ENCODE data around the gene PMF1. TPM values are rescaled to one million over a fixed set of nuclear protein-coding genes. Genes with fewer than 3 reads are reported as not detected.

The PMF1 gene
- total and polyA plus RNA-seq, 2 experiments from 2014 or later = 44.4 to 47.7 TPM

DNA sequence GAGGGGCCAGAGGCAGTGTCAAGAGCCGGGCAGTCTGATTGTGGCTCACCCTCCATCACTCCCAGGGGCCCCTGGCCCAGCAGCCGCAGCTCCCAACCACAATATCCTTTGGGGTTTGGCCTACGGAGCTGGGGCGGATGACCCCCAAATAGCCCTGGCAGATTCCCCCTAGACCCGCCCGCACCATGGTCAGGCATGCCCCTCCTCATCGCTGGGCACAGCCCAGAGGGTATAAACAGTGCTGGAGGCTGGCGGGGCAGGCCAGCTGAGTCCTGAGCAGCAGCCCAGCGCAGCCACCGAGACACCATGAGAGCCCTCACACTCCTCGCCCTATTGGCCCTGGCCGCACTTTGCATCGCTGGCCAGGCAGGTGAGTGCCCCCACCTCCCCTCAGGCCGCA is 29.1 kb downstream of the PMF1 start, which contains the start of gene BGLAP:
BGLAP (plus strand) TSS at position 259 of the 400 bp plus-strand sequence; CDS start at position 307, 48 bp downstream.
- no peak within 1 kb of the TSS for H3K27ac ChIP-seq
- H4K20me1 ChIP-seq (ENCODE audit: insufficient read depth) = no peaks in the 10 kb centered on the region
- in situ Hi-C loops (cut with MboI) = no loop called here
- H3K9me3 ChIP-seq (ENCODE audit: low read depth) = no peaks in the 10 kb centered on the region
- no peak within 1 kb of the TSS for H3K4me3 ChIP-seq
- WGBS, 2 experiments (ENCODE audit: low coverage in 1 of 2, low lambda C conversion rate in 2 of 2, missing lambda C conversion rate in 2 of 2) = 80 to 94% methylated on average over 12 to 13 of the region's 14 CpGs
- no peak within 1 kb of the TSS for H3K4me2 ChIP-seq (ENCODE audit: unreplicated experiment)
- H3K9me2 ChIP-seq (ENCODE audit: insufficient read depth) = no peaks in the 10 kb centered on the region
- H3F3A ChIP-seq (ENCODE audit: insufficient read depth) = no peaks in the 10 kb centered on the region
- peaks cover 7% of the 10 kb centered on the region for H3K4me1 ChIP-seq (ENCODE audit: insufficient read depth)
- TF ChIP-seq EZH2phosphoT487 (IDR thresholded peaks at IDR 0.05; ENCODE audit: insufficient read depth, low read depth) (no peak), EZH2 (IDR thresholded peaks at IDR 0.05; ENCODE audit: insufficient read depth, poor library complexity, severe bottlenecking) (no peak)
- DNase-seq = no peak
- no peaks in the 10 kb centered on the region for H3K27me3 ChIP-seq (replicated peaks; ENCODE audit: insufficient read depth)
- no peaks in the 10 kb centered on the region for H3K36me3 ChIP-seq (ENCODE audit: low read depth)
- H2AFZ ChIP-seq = no peak within 1 kb of the TSS
- H3K79me2 ChIP-seq (ENCODE audit: insufficient read depth) = no peaks in the 10 kb centered on the region
- H3K9ac ChIP-seq = peak within 1 kb of the TSS; percentile 16; the same call in 1 of the 2 replicates

GRCh38 chr1:156242738-156243137 is 29.9 kb downstream of the PMF1 start:
- no peak for DNase-seq
- Histone ChIP-seq H3K36me3 (ENCODE audit: low read depth) (no peaks in the 10 kb centered on the region), H3K9ac (no peak overlapping the region), H3K4me3 (no peak overlapping the region), H4K20me1 (ENCODE audit: insufficient read depth) (no peaks in the 10 kb centered on the region), H3K9me2 (ENCODE audit: insufficient read depth) (no peaks in the 10 kb centered on the region), H3K4me2 (ENCODE audit: unreplicated experiment) (no peak overlapping the region), H2AFZ (no peak overlapping the region), H3F3A (ENCODE audit: insufficient read depth) (no peaks in the 10 kb centered on the region; the same call in 1 of the 2 replicates), H3K27me3 (replicated peaks; ENCODE audit: insufficient read depth) (no peaks in the 10 kb centered on the region), H3K4me1 (ENCODE audit: insufficient read depth) (peaks cover 7% of the 10 kb centered on the region), H3K79me2 (ENCODE audit: insufficient read depth) (no peaks in the 10 kb centered on the region), H3K9me3 (ENCODE audit: low read depth) (no peaks in the 10 kb centered on the region), H3K27ac (no peak overlapping the region)
- in situ Hi-C loops (cut with MboI) = no loop called here
- 78 to 84% methylated on average over 8 to 10 of the region's 10 CpGs for WGBS, 2 experiments (ENCODE audit: low coverage in 1 of 2, low lambda C conversion rate in 2 of 2, missing lambda C conversion rate in 2 of 2)
- TF ChIP-seq EZH2 (IDR thresholded peaks at IDR 0.05; ENCODE audit: insufficient read depth, poor library complexity, severe bottlenecking) = no peak
- TF ChIP-seq EZH2phosphoT487 (IDR thresholded peaks at IDR 0.05; ENCODE audit: insufficient read depth, low read depth) = no peak

DNA sequence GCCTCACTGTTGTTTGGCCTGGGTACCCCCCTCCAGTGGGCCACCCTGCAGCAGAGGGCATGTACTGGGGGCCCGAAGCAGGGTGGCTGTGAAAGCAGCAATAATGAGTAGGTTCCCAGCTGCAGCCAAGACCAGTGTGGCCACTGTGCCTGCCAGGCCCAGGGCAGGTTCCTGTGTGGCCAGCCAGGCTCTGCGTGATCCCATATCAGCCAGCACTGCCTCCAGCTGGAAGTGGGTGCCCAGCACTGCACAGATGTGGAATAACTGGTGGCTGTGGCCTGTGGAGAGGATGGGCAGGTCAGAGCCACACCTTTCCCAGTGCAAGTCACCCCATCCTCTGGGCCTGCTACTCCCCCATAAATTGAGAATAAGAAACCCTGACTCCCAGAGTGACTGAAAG is 31.3 kb downstream of the PMF1 start:
- in situ Hi-C loops (cut with MboI) = no loop called here
- no peak for DNase-seq
- TF ChIP-seq EZH2 (IDR thresholded peaks at IDR 0.05; ENCODE audit: insufficient read depth, poor library complexity, severe bottlenecking) (no peak), EZH2phosphoT487 (IDR thresholded peaks at IDR 0.05; ENCODE audit: insufficient read depth, low read depth) (no peak)

GRCh38 chr1:156244712-156245111 is 31.9 kb downstream of the PMF1 start:
- Histone ChIP-seq H3K79me2 (ENCODE audit: insufficient read depth) (no peaks in the 10 kb centered on the region), H3K27me3 (replicated peaks; ENCODE audit: insufficient read depth) (no peaks in the 10 kb centered on the region), H3F3A (ENCODE audit: insufficient read depth) (peaks cover 4% of the 10 kb centered on the region; the same call in 1 of the 2 replicates), H3K9me3 (ENCODE audit: low read depth) (no peaks in the 10 kb centered on the region), H2AFZ (no peak overlapping the region), H3K4me3 (no peak overlapping the region), H3K27ac (no peak overlapping the region), H3K9me2 (ENCODE audit: insufficient read depth) (no peaks in the 10 kb centered on the region), H4K20me1 (ENCODE audit: insufficient read depth) (no peaks in the 10 kb centered on the region), H3K4me1 (ENCODE audit: insufficient read depth) (peaks cover 7% of the 10 kb centered on the region), H3K36me3 (ENCODE audit: low read depth) (no peaks in the 10 kb centered on the region), H3K4me2 (ENCODE audit: unreplicated experiment) (no peak overlapping the region), H3K9ac (no peak overlapping the region)
- TF ChIP-seq EZH2phosphoT487 (IDR thresholded peaks at IDR 0.05; ENCODE audit: insufficient read depth, low read depth) (no peak), EZH2 (IDR thresholded peaks at IDR 0.05; ENCODE audit: insufficient read depth, poor library complexity, severe bottlenecking) (no peak)
- no peak for DNase-seq
- in situ Hi-C loops (cut with MboI) = no loop called here
- WGBS, 2 experiments (ENCODE audit: low coverage in 1 of 2, low lambda C conversion rate in 2 of 2, missing lambda C conversion rate in 2 of 2) = 85% methylated on average over 17 of the region's 17 CpGs

More for the DNA sequence above, 31.3 kb downstream of the PMF1 start:
- no peaks in the 10 kb centered on the region for H4K20me1 ChIP-seq (ENCODE audit: insufficient read depth)
- H3K9ac ChIP-seq = no peak overlapping the region
- no peak overlapping the region for H3K4me2 ChIP-seq (ENCODE audit: unreplicated experiment)
- H2AFZ ChIP-seq = no peak overlapping the region
- no peaks in the 10 kb centered on the region for H3K36me3 ChIP-seq (ENCODE audit: low read depth)
- H3K79me2 ChIP-seq (ENCODE audit: insufficient read depth) = no peaks in the 10 kb centered on the region
- no peaks in the 10 kb centered on the region for H3K9me3 ChIP-seq (ENCODE audit: low read depth)
- H3K4me1 ChIP-seq (ENCODE audit: insufficient read depth) = peaks cover 7% of the 10 kb centered on the region
- 100% methylated on average over 2 of the region's 2 CpGs for WGBS, 2 experiments (ENCODE audit: low coverage in 1 of 2, low lambda C conversion rate in 2 of 2, missing lambda C conversion rate in 2 of 2)
- H3K9me2 ChIP-seq (ENCODE audit: insufficient read depth) = no peaks in the 10 kb centered on the region
- H3K27me3 ChIP-seq (replicated peaks; ENCODE audit: insufficient read depth) = no peaks in the 10 kb centered on the region
- peaks cover 4% of the 10 kb centered on the region; the same call in 1 of the 2 replicates for H3F3A ChIP-seq (ENCODE audit: insufficient read depth)
- no peak overlapping the region for H3K4me3 ChIP-seq
- no peak overlapping the region for H3K27ac ChIP-seq

Measured in GM23248 (cell line).